Measurements from ENCODE around the gene ELOVL4. TPM values are rescaled to one million over a fixed set of nuclear protein-coding genes. Genes with fewer than 3 reads are reported as not detected.

Gene ELOVL4
- total and polyA plus RNA-seq, 2 donors (not counting 1 experiment from before 2014, with no cell fraction given), result 0.10 TPM; not detected in 1

GRCh38 chr6:79923270-79923669 lies 24.1 kb downstream of the ELOVL4 start:
- H3K4me1 ChIP-seq (ENCODE audit: control insufficient read depth in 2 of 2, insufficient read depth in 2 of 2, low read length in 2 of 2), result no peaks in the 10 kb centered on the region
- Mint-ChIP-seq H3K27ac (no peak overlapping the region), H3K27me3 (peaks cover 6% of the 10 kb centered on the region), H3K9me3 (ENCODE audit: insufficient read depth) (no peaks in the 10 kb centered on the region), H3K4me3 (no peak overlapping the region), H3K4me1 (no peaks in the 10 kb centered on the region)
- H3K79me2 ChIP-seq (ENCODE audit: control insufficient read depth, insufficient read depth, low read length), result no peaks in the 10 kb centered on the region
- no peak overlapping the region for H3K27ac ChIP-seq (ENCODE audit: low read length in 2 of 2)
- CTCF ChIA-PET, result no interaction called here
- no peaks in the 10 kb centered on the region for H3K36me3 ChIP-seq (replicated peaks in 1 of 2; ENCODE audit: control extremely low read depth in 1 of 2, control insufficient read depth in 1 of 2, extremely low read depth in 1 of 2, insufficient read depth in 2 of 2, low read length in 1 of 2)
- no peak overlapping the region for H2AFZ ChIP-seq (ENCODE audit: insufficient read depth, low read depth, low read length, poor library complexity, severe bottlenecking)
- no peak overlapping the region for H3K4me2 ChIP-seq (replicated peaks; ENCODE audit: low read depth, low read length, poor library complexity, severe bottlenecking)
- H4K20me1 ChIP-seq (ENCODE audit: control insufficient read depth, insufficient read depth, low read length, poor library complexity, severe bottlenecking), result no peaks in the 10 kb centered on the region
- H3K27me3 ChIP-seq (replicated peaks in 1 of 4; ENCODE audit: control extremely low read depth in 1 of 4, control insufficient read depth in 3 of 4, insufficient read depth in 4 of 4, low read length in 3 of 4), result no peaks in the 10 kb centered on the region
- 100% methylated on average over 1 of the region's 2 CpGs for WGBS (ENCODE audit: insufficient coverage)
- H3K9me3 ChIP-seq (ENCODE audit: control extremely low read depth in 1 of 3, control insufficient read depth in 2 of 3, insufficient read depth in 1 of 3, low read length in 2 of 3), result no peaks in the 10 kb centered on the region
- H3K4me3 ChIP-seq (ENCODE audit: control extremely low read depth in 1 of 5, extremely low read depth in 1 of 5, insufficient read depth in 1 of 5, low read depth in 2 of 5, low read length in 4 of 5), result no peak overlapping the region
- H3K9ac ChIP-seq (ENCODE audit: low read length), result no peak overlapping the region
- no peak for ATAC-seq (ENCODE audit: low read depth)
- POLR2A ChIA-PET, result no interaction called here
- TF ChIP-seq EZH2 (IDR thresholded peaks at IDR 0.05; ENCODE audit: borderline replicate concordance, insufficient read depth, low read depth, low read length, poor library complexity, severe bottlenecking) (no peak), CTCF (IDR thresholded peaks at IDR 0.05) (no peak)
- no peak for DNase-seq
- intact Hi-C loops (cut with micrococcal nuclease), result no loop called here

GRCh38 chr6:79922018-79922417 lies 25.3 kb downstream of the ELOVL4 start:
- Histone ChIP-seq H3K4me2 (replicated peaks; ENCODE audit: low read depth, low read length, poor library complexity, severe bottlenecking) (no peak overlapping the region), H3K9ac (ENCODE audit: low read length) (no peak overlapping the region), H3K4me1 (ENCODE audit: control insufficient read depth in 2 of 2, insufficient read depth in 2 of 2, low read length in 2 of 2) (no peaks in the 10 kb centered on the region), H2AFZ (ENCODE audit: insufficient read depth, low read depth, low read length, poor library complexity, severe bottlenecking) (no peak overlapping the region), H3K79me2 (ENCODE audit: control insufficient read depth, insufficient read depth, low read length) (no peaks in the 10 kb centered on the region), H3K36me3 (replicated peaks in 1 of 2; ENCODE audit: control extremely low read depth in 1 of 2, control insufficient read depth in 1 of 2, extremely low read depth in 1 of 2, insufficient read depth in 2 of 2, low read length in 1 of 2) (no peaks in the 10 kb centered on the region), H3K27me3 (replicated peaks in 1 of 4; ENCODE audit: control extremely low read depth in 1 of 4, control insufficient read depth in 3 of 4, insufficient read depth in 4 of 4, low read length in 3 of 4) (no peaks in the 10 kb centered on the region), H4K20me1 (ENCODE audit: control insufficient read depth, insufficient read depth, low read length, poor library complexity, severe bottlenecking) (no peaks in the 10 kb centered on the region), H3K27ac (ENCODE audit: low read length in 2 of 2) (no peak overlapping the region), H3K4me3 (ENCODE audit: control extremely low read depth in 1 of 5, extremely low read depth in 1 of 5, insufficient read depth in 1 of 5, low read depth in 2 of 5, low read length in 4 of 5) (no peak overlapping the region), H3K9me3 (ENCODE audit: control extremely low read depth in 1 of 3, control insufficient read depth in 2 of 3, insufficient read depth in 1 of 3, low read length in 2 of 3) (no peaks in the 10 kb centered on the region)
- Mint-ChIP-seq H3K4me3 (no peak overlapping the region), H3K9me3 (ENCODE audit: insufficient read depth) (no peaks in the 10 kb centered on the region), H3K27ac (no peak overlapping the region), H3K4me1 (no peaks in the 10 kb centered on the region), H3K27me3 (peaks cover 7% of the 10 kb centered on the region)
- no peak for ATAC-seq (ENCODE audit: low read depth)
- DNase-seq, result no peak
- intact Hi-C loops (cut with micrococcal nuclease), result no loop called here
- TF ChIP-seq CTCF (IDR thresholded peaks at IDR 0.05), result no peak
- WGBS (ENCODE audit: insufficient coverage), result no CpG with 5 or more reads among the region's 1 CpG
- CTCF ChIA-PET, result no interaction called here
- POLR2A ChIA-PET, result no interaction called here

Measured in B cell (primary cell).